Calu3 (cell line): ENCODE results near the gene CCDC24. TPM values are rescaled to one million over a fixed set of nuclear protein-coding genes. Genes with fewer than 3 reads are reported as not detected.

ENCODE experiments used
- BruUV-seq: library from RNA; stranded (reverse); fragments of 400-500 nt; replicated peaks from 2 replicates; lab custom pipeline; 2021; lab: Mats Ljungman, UMichigan
- CTCF ChIA-PET: fragments of 300-600 bp; sonication (Branson Sonifier 250); formaldehyde crosslinking; loops from one replicate; lab custom pipeline; 2022; ENCODE audit warnings: antibody characterized with exemption; lab: Charles Lee
- DNase-seq: peaks from one replicate; pipeline ENCODE4 v3.0.0; 2022
- H3K27ac Mint-ChIP-seq: one replicate; pipeline ENCODE4 v1.8.0; 2022; ENCODE audit warnings: mixed read lengths; ENCODE audit not compliant: unreplicated experiment
- H3K27me3 Mint-ChIP-seq: one replicate; pipeline ENCODE4 v1.8.0; 2022; ENCODE audit warnings: mixed read lengths; ENCODE audit not compliant: unreplicated experiment
- H3K36me3 Mint-ChIP-seq: one replicate; pipeline ENCODE4 v1.8.0; 2022; ENCODE audit warnings: mild to moderate bottlenecking, moderate library complexity, mixed read lengths; ENCODE audit not compliant: insufficient read depth, unreplicated experiment
- H3K4me1 Mint-ChIP-seq: one replicate; pipeline ENCODE4 v1.8.0; 2022; ENCODE audit warnings: mild to moderate bottlenecking, low read depth, mixed read lengths; ENCODE audit not compliant: unreplicated experiment
- H3K4me3 Mint-ChIP-seq: one replicate; pipeline ENCODE4 v1.8.0; 2022; ENCODE audit warnings: mild to moderate bottlenecking, low read depth, moderate library complexity, mixed read lengths; ENCODE audit not compliant: unreplicated experiment
- H3K9me3 Mint-ChIP-seq: one replicate; pipeline ENCODE4 v1.8.0; 2022; ENCODE audit warnings: low read depth, mixed read lengths; ENCODE audit not compliant: unreplicated experiment
- CTCF ChIP-seq: fragments of 200-600 bp; IDR thresholded peaks from one replicate; pipeline ENCODE4 v1.8.0; 2022; ENCODE audit warnings: antibody characterized with exemption; ENCODE audit not compliant: unreplicated experiment
- intact Hi-C: fragments of 100-400 bp; cut with micrococcal nuclease; formaldehyde crosslinking; loops from one replicate; pipeline ENCODE4 v1.10.0; 2022; ENCODE audit not compliant: unreplicated experiment
- total RNA-seq: library from RNA; stranded (reverse); gene quantifications from 2 replicates; pipeline ENCODE4 v1.2.3, GENCODE V29; 2022

The CCDC24 gene
- total RNA-seq, 1 experiment from 2014 or later: 19.7 TPM

- no TSS peak for BruUV-seq
- no peak for TF ChIP-seq CTCF
- H3K4me3 Mint-ChIP-seq: no peak overlapping the region
- CTCF ChIA-PET: interaction anchor here (0.6 kb wide), 1 partner anchor 464 kb away, joined by 5 read pairs; no protein-coding TSS in a partner anchor
- peaks cover 5% of the 10 kb centered on the region for H3K36me3 Mint-ChIP-seq
- intact Hi-C loops: no loop called here
- H3K27ac Mint-ChIP-seq: no peak overlapping the region
- no peak for DNase-seq
- no peaks in the 10 kb centered on the region for H3K27me3 Mint-ChIP-seq
- H3K9me3 Mint-ChIP-seq: no peaks in the 10 kb centered on the region
- peaks cover 9% of the 10 kb centered on the region for H3K4me1 Mint-ChIP-seq
These were observed 24.9 kb downstream of the CCDC24 start for GRCh38 chr1:44016041-44016889.

- peaks cover 9% of the 10 kb centered on the region for H3K4me1 Mint-ChIP-seq
- H3K27ac Mint-ChIP-seq: no peak overlapping the region
- CTCF ChIA-PET: interaction anchor here (0.6 to 1.2 kb wide), 2 partner anchors 12 to 465 kb away, joined by 5 to 6 read pairs; no protein-coding TSS in a partner anchor
These were observed 25.5 kb downstream of the CCDC24 start for GRCh38 chr1:44016890-44017400.

GRCh38 chr1:44019466-44019948 lies 28.1 kb downstream of the CCDC24 start:
- Mint-ChIP-seq H3K27me3 (no peaks in the 10 kb centered on the region), H3K4me1 (peaks cover 3% of the 10 kb centered on the region), H3K4me3 (no peak overlapping the region), H3K27ac (no peak overlapping the region), H3K36me3 (peaks cover 11% of the 10 kb centered on the region), H3K9me3 (no peaks in the 10 kb centered on the region)
- intact Hi-C loops: no loop called here
- no TSS peak for BruUV-seq
- no peak for TF ChIP-seq CTCF
- DNase-seq: no peak
- CTCF ChIA-PET: no interaction called here

More at GRCh38 chr1:44016890-44017400, 25.5 kb downstream of the CCDC24 start:
- peaks cover 5% of the 10 kb centered on the region for H3K36me3 Mint-ChIP-seq
- intact Hi-C loops: no loop called here
- H3K27me3 Mint-ChIP-seq: no peaks in the 10 kb centered on the region
- DNase-seq: no peak
- no peaks in the 10 kb centered on the region for H3K9me3 Mint-ChIP-seq
- no TSS peak for BruUV-seq
- TF ChIP-seq CTCF: no peak
- no peak overlapping the region for H3K4me3 Mint-ChIP-seq

- Mint-ChIP-seq H3K36me3 (peaks cover 18% of the 10 kb centered on the region), H3K9me3 (no peaks in the 10 kb centered on the region), H3K27ac (no peak overlapping the region), H3K4me1 (peaks cover 13% of the 10 kb centered on the region), H3K4me3 (no peak overlapping the region), H3K27me3 (no peaks in the 10 kb centered on the region)
- no peak for DNase-seq
- BruUV-seq: no TSS peak
- no peak for TF ChIP-seq CTCF
- CTCF ChIA-PET: interaction anchor here (1.0 kb wide), 1 partner anchor 10 kb away, joined by 3 read pairs; the partner anchor contains the start of gene SLC6A9
- intact Hi-C loops: no loop called here
These were observed 29.1 kb downstream of the CCDC24 start for GRCh38 chr1:44020464-44020863.
